T-helper 2 cell (primary cell): ENCODE measurements around the gene TFEB.

Experiments used
- DNase-seq, 5 experiments: peaks; one replicate each; pipeline versions ENCODE4 v3.0.0 to v3.0.0-alpha.2; 2012 to 2022

TFEB gene

GRCh38 chr6:41705311-41705995 is 30.0 kb downstream of the TFEB start:
- no peak for DNase-seq

GRCh38 chr6:41704656-41705310 is 30.6 kb downstream of the TFEB start:
- DNase-seq = no peak

GRCh38 chr6:41704028-41704427 is 31.4 kb downstream of the TFEB start:
- no peak for DNase-seq

- no peak for DNase-seq
Measured at GRCh38 chr6:41702771-41703494, 32.5 kb downstream of the TFEB start.

- DNase-seq = no peak
Measured at GRCh38 chr6:41702089-41702745, 33.2 kb downstream of the TFEB start.

- DNase-seq = no peak
Measured at GRCh38 chr6:41700463-41701347, 34.7 kb downstream of the TFEB start.

GRCh38 chr6:41699063-41699462 is 36.3 kb downstream of the TFEB start:
- DNase-seq = no peak

GRCh38 chr6:41697861-41698781 is 37.3 kb downstream of the TFEB start:
- DNase-seq = no peak

- no peak for DNase-seq
Measured at GRCh38 chr6:41696788-41697187, 38.6 kb downstream of the TFEB start.

GRCh38 chr6:41695825-41696224 is 39.6 kb downstream of the TFEB start:
- no peak for DNase-seq

GRCh38 chr6:41694815-41695526 is 40.4 kb downstream of the TFEB start:
- DNase-seq = no peak

- DNase-seq = no peak
Measured at GRCh38 chr6:41693281-41694240, 41.8 kb downstream of the TFEB start.

- no peak for DNase-seq
Measured at GRCh38 chr6:41692730-41693129, 42.7 kb downstream of the TFEB start.

- DNase-seq = no peak
Measured at GRCh38 chr6:41692080-41692675, 43.2 kb downstream of the TFEB start.

- DNase-seq = no peak
Measured at GRCh38 chr6:41691426-41692079, 43.9 kb downstream of the TFEB start.

GRCh38 chr6:41690541-41691330 is 44.7 kb downstream of the TFEB start:
- DNase-seq = no peak
